ENCODE measurements around the gene DNAH1. TPM values are rescaled to one million over a fixed set of nuclear protein-coding genes. Genes with fewer than 3 reads are reported as not detected.
A peak's percentile ranks its signal among the peaks of the same experiment; 100 is the strongest.

The DNAH1 gene
- total RNA-seq, 1 experiment from 2014 or later: 3.1 TPM

GRCh38 chr3:52290596-52291507 is 25.3 kb upstream of the DNAH1 start:
- DNase-seq (ENCODE audit: low spot score): no peak

GRCh38 chr3:52291508-52292181 is 24.5 kb upstream of the DNAH1 start:
- DNase-seq (ENCODE audit: low spot score): no peak

- no peak for DNase-seq (ENCODE audit: low spot score)
Measured at GRCh38 chr3:52292247-52293065, 23.7 kb upstream of the DNAH1 start.

DNA sequence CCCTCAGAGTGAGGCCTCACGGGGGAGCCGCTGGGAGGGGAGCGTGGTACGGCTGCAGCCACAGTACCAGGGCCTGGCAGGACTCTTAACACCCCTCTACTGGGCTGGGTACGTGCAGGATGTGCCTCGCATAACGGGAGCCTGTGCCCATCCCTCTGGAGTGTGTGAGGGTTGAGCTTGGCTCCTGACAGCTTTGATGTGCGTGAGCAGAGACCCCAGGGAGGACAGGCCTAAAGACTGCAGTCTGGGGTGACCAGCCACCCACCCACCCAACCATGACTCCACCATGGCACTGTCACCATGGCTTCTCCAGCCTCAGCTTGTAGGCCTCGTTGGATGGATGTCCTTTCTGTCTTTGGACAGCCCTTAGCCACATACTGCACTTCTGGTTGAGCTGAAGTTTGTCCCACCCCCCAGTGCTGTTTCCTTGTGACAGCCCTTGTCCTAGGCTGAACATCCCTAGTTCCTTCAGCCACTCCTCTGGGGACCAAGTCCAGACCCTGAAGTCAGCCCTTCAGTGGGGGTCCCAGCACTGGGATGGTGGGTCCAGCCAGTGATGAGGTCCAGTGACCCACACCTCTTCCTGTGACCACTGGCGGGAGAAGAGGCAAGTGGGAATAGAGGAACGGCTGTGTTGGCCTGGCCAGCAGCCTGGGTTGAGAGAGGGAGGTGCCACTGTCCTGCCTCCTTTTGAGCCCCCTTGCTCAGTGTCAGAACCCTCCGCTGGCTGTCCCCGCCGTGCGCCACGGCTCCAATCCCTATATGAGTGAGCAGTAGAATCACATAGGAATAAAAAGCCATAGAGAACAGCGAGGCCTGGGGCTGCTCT is 22.4 kb upstream of the DNAH1 start:
- DNase-seq (ENCODE audit: low spot score): no peak

DNA sequence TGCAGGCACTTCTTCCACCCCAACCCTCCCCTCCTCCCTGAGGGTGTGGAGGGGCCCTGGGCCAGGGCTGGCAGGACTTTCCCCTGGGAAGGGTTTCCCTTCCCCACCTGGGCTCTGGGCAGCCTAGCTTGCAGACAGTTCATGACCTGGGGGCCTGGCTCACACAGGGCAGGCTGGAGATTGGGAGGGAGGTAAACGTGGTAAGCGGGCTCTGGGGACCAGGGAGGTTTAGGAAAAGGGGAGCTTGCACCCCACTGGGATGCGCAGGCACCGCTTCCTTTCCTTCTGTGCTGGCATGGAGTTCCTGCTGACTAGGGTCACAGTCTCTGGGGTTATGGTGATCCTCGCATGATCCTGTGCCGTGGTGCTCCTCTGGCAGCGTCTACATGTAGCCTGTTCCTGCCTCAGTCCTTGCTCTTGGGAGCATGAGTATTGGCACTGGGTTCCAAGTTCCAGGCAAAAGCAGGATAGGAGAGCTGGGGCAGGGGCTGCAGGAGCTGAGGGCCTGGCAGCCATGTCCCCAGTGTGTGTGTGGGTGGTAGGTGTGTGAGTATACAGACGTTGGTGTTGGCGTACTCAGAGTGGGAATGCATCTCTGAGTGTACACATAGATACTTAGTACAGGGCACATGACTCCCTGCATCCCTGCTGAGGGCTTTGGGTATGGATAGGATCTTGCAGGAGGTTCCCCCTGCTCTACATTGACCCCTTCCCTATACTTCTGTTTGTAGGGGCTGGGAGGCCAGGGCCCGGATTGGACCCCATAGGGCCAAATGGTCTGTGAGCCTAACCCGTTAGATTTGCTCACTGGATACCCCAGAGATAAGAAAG is 21.6 kb upstream of the DNAH1 start:
- no peak for DNase-seq (ENCODE audit: low spot score)

DNA sequence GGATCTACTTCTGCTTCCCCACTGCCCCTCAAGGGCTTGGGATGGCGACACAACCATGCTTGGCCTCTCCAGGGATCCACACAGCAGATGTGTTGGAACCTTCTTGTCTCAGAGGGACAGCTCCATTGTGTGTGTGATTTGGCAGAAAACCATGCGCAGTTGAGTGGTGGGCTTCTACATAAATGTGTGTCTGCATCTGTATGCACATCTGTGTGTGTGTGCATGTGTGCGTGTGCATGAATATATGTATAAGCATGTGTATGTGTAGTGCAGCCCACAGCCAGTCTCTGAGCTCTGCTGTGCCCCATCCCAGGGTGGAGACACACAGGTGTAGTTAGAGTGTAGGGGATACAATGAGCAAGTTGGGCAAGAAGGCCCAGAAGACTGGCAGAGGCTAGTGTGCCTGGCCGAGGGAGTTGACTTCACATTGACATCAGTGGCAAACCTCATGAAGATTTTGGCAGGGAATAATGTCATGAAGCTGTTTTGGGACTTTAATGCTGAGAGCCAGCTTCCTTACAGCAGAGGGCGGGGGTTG is 20.4 kb upstream of the DNAH1 start:
- no peak for DNase-seq (ENCODE audit: low spot score)

DNA sequence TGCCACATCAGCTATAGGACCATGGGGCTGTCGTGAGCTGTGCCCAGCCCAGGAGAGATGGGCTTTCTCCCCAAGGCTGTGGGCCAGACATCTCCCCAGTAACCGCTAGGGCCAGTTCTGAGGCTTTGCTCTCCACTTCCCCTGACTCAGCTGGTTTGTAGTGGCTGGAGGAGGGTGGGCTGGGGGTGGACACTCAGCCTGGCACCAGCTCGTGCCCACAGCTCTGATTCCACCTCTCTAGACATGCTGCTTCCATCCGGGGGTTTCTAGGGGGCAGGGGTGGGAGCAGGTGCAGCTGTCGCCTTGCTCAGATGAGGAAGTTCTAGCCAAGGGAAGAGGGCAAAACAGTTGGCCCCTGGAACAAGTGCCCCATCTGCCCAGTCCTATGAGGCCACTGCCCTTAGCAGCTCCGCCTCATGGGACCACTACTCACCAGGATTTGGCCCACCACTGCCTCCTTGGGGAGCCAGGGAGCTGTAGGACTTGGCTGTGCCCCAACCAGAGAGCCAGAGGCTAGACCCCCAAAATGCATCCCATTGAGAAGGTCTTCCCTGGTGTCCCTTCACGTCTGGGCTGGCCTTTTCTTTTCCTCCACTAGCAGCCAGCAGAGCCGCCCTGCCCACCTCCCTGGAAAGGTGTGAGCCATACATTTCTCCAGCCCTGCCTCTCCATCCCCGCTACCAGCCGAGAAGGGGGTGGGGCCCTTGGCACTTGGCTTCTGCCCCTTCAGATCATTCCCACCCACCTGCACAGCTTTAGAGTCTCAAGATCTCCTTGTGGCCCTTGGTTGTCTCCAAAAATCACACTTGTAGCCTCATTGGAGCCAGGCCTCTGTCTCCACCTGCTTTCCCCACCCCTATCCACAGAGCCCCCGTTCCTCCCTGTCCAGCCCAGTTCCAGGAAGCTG is 18.6 kb upstream of the DNAH1 start:
- DNase-seq (ENCODE audit: low spot score): no peak

- DNase-seq (ENCODE audit: low spot score): no peak
Measured at GRCh38 chr3:52298149-52299098, 17.7 kb upstream of the DNAH1 start.

- DNase-seq (ENCODE audit: low spot score): no peak
Measured at GRCh38 chr3:52299247-52299878, 16.8 kb upstream of the DNAH1 start.

GRCh38 chr3:52299879-52300611 is 16.1 kb upstream of the DNAH1 start:
- DNase-seq (ENCODE audit: low spot score): peak; percentile 68

GRCh38 chr3:52302426-52303145 is 13.5 kb upstream of the DNAH1 start:
- no peak for DNase-seq (ENCODE audit: low spot score)

DNA sequence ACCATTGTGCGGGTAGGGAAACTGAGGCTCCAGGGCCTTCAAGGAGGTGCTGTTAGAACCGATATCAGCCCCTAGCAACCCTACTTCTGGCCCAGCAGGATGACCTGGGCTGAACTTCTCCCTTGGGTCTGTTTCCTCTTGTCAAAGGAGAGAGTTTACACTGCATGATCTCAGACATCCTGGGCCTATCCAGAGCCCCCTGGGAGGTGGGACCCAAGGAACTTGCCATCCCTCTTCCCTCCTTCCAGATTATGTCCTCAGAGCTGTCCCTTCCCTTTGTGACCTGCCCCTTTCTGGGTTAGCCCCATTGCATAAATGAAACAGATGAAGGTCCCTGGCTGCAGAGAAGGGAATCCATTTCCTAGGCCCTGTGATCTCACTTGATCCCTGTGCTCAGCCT is 12.3 kb upstream of the DNAH1 start:
- no peak for DNase-seq (ENCODE audit: low spot score)

DNA sequence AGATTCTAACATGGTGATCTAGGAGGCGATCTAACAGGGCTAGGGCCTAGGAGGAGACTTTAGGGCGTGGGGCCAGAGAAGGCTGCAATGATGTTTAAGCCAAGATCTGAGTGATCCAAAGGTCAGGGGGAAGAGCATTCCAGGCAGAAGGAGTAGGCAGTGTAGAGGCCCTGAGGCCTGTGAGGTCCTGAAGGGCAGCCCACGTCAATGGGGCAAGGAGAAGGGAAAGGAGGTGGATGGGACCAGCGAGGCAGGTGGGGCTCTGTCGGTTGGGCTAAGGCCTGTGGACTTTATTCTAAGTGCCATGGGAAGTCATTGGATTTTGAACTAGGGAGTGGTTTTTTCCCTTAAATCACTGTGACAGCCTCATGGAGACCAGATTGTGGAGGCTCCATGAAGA is 10.2 kb upstream of the DNAH1 start:
- DNase-seq (ENCODE audit: low spot score): no peak

- DNase-seq (ENCODE audit: low spot score): no peak
Measured at GRCh38 chr3:52306978-52307377, 9.1 kb upstream of the DNAH1 start.

- no peak for DNase-seq (ENCODE audit: low spot score)
Measured at GRCh38 chr3:52308308-52308707, 7.8 kb upstream of the DNAH1 start.
